Chondrocyte (in vitro differentiated cells): Measurements from ENCODE around the gene TEX54. TPM values are rescaled to one million over a fixed set of nuclear protein-coding genes. Genes with fewer than 3 reads are reported as not detected.

Experiments
- DNase-seq: peaks from one replicate; pipeline ENCODE4 v3.0.0; 2021; ENCODE audit warnings: mixed read lengths, low spot score
- H3K27ac Mint-ChIP-seq: one replicate; pipeline ENCODE4 v1.8.0; 2021; ENCODE audit warnings: mild to moderate bottlenecking, moderate library complexity, mixed read lengths; ENCODE audit not compliant: unreplicated experiment
- H3K27me3 Mint-ChIP-seq: 2 replicates; pipeline ENCODE4 v1.8.0; 2021; ENCODE audit warnings: low read depth, mixed read lengths
- H3K36me3 Mint-ChIP-seq: 2 replicates; pipeline ENCODE4 v1.8.0; 2021; ENCODE audit warnings: low read depth, mixed read lengths
- H3K4me1 Mint-ChIP-seq: 2 replicates; pipeline ENCODE4 v1.8.0; 2021; ENCODE audit warnings: low read depth, mild to moderate bottlenecking, mixed read lengths
- H3K4me3 Mint-ChIP-seq: one replicate; pipeline ENCODE4 v1.8.0; 2021; ENCODE audit warnings: mild to moderate bottlenecking, moderate library complexity, mixed read lengths; ENCODE audit not compliant: unreplicated experiment
- H3K9me3 Mint-ChIP-seq: 2 replicates; pipeline ENCODE4 v1.8.0; 2021; ENCODE audit warnings: low read depth, mixed read lengths
- long read RNA-seq: library from polyadenylated mRNA; stranded (forward); transcript quantifications from one replicate; pipeline ENCODE4 v2.0.0, GENCODE V29; 2021
- total RNA-seq: library from RNA; stranded (reverse); gene quantifications from 3 replicates; pipeline ENCODE4 v1.2.1, GENCODE V29; 2021
- TF ChIP-seq, protein P1 (sequence below): fragments of 200-600 bp; sonication (generic); IDR thresholded peaks from 2 replicates; pipeline ENCODE4 v1.5.0; 2021; ENCODE audit warnings: antibody characterized with exemption, mild to moderate bottlenecking, moderate library complexity

TEX54 gene
- 0.65 TPM in 1 of 3 replicates, not detected in the others for total RNA-seq
- long read RNA-seq = 0 reads

DNA sequence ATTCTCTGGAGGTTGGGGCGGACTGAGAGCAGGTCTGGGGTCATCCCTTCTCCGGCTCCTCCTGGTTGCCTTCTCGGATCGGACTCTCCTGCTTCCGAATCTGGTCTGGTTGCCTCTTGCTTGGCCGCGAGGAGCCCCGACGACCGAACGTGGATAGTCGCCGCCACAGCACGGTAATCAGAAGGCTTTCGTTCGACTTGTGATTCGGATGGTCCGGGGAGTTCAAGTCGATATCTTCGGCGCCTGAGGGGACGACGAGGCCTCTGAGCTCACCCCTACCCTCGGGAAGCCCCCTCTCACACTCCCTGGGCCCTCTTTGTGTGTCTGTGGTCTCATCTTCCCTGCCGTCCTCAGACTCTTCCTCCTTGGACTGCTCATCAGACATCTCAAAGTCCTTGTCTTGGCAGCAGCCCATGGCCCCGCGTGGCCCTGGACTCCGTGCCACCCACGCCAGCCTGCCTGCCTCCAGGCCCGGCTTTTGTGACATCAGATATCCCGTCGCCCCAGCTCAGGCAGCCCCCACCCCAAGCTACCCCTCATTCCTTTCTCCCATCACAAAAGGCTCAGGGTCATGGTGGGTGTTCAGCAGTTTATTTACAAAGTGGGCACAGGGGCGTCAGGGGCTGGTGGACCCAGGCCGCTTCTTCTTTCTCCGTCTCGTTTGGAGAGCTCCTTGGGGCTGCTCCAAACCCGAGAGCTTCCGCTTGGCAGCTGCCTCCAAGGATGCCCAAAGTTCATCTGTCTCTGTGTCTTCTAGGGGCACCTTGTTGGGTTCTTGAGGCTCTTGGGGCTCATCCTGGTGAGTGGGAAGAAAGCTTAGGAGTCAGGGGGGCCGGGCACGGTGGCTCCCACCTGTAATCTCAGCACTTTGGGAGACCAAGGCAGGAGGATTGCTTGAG lies at the start of gene TEX54:
TEX54 (minus strand) TSS at position 506 of the 899 bp plus-strand sequence.
- DNase-seq = no peak
- TF ChIP-seq, protein P1, sequence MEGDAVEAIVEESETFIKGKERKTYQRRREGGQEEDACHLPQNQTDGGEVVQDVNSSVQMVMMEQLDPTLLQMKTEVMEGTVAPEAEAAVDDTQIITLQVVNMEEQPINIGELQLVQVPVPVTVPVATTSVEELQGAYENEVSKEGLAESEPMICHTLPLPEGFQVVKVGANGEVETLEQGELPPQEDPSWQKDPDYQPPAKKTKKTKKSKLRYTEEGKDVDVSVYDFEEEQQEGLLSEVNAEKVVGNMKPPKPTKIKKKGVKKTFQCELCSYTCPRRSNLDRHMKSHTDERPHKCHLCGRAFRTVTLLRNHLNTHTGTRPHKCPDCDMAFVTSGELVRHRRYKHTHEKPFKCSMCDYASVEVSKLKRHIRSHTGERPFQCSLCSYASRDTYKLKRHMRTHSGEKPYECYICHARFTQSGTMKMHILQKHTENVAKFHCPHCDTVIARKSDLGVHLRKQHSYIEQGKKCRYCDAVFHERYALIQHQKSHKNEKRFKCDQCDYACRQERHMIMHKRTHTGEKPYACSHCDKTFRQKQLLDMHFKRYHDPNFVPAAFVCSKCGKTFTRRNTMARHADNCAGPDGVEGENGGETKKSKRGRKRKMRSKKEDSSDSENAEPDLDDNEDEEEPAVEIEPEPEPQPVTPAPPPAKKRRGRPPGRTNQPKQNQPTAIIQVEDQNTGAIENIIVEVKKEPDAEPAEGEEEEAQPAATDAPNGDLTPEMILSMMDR = no peak
- H3K4me3 Mint-ChIP-seq = peak within 1 kb of the TSS; percentile 100
- peaks cover 36% of the 10 kb centered on the region for H3K4me1 Mint-ChIP-seq
- H3K9me3 Mint-ChIP-seq = no peaks in the 10 kb centered on the region
- H3K27ac Mint-ChIP-seq = peak within 1 kb of the TSS; percentile 100
- no peaks in the 10 kb centered on the region for H3K27me3 Mint-ChIP-seq
- peaks cover 8% of the 10 kb centered on the region for H3K36me3 Mint-ChIP-seq

GRCh38 chr11:62882431-62882749 lies 49.7 kb upstream of the TEX54 start:
- H3K9me3 Mint-ChIP-seq = no peaks in the 10 kb centered on the region
- no peak for DNase-seq
- TF ChIP-seq, protein P1 = no peak
- no peaks in the 10 kb centered on the region for H3K27me3 Mint-ChIP-seq
- peak overlapping the region; percentile 100 for H3K4me3 Mint-ChIP-seq
- peaks cover 63% of the 10 kb centered on the region for H3K4me1 Mint-ChIP-seq
- H3K27ac Mint-ChIP-seq = peak overlapping the region; percentile 100
- H3K36me3 Mint-ChIP-seq = peaks cover 47% of the 10 kb centered on the region

GRCh38 chr11:62881579-62882430 lies 49.2 kb upstream of the TEX54 start:
- no peaks in the 10 kb centered on the region for H3K27me3 Mint-ChIP-seq
- DNase-seq = peak; percentile 97
- peak overlapping the region; percentile 100 for H3K27ac Mint-ChIP-seq
- peaks cover 43% of the 10 kb centered on the region for H3K36me3 Mint-ChIP-seq
- no peaks in the 10 kb centered on the region for H3K9me3 Mint-ChIP-seq
- peak overlapping the region; percentile 100 for H3K4me3 Mint-ChIP-seq
- TF ChIP-seq, protein P1 = no peak
- peaks cover 58% of the 10 kb centered on the region for H3K4me1 Mint-ChIP-seq

- Mint-ChIP-seq H3K27me3 (no peaks in the 10 kb centered on the region), H3K9me3 (no peaks in the 10 kb centered on the region), H3K27ac (peak within 1 kb of the TSS; percentile 100), H3K36me3 (peaks cover 42% of the 10 kb centered on the region), H3K4me3 (peak within 1 kb of the TSS; percentile 100), H3K4me1 (peaks cover 50% of the 10 kb centered on the region)
- TF ChIP-seq, protein P1 = peak; percentile 88
- peak; percentile 94 for DNase-seq
Measured at GRCh38 chr11:62880803-62881578, 48.4 kb upstream of the TEX54 start, which contains the start of gene SLC3A2. TSS of gene SLC3A2 (plus strand) at chr11:62880896. CDS start at chr11:62881024, 128 bp downstream.
